ENCODE measurements around the gene KLHL11.

- no peak for TF ChIP-seq POLR2A (IDR thresholded peaks at IDR 0.05)
- no peak for TF ChIP-seq CTCF (IDR thresholded peaks at IDR 0.05)
These were observed 51.5 kb downstream of the KLHL11 start for GRCh38 chr17:41813699-41814124.
